Osteocyte (in vitro differentiated cells): Measurements from ENCODE around the gene CSDE1. TPM values are rescaled to one million over a fixed set of nuclear protein-coding genes. Genes with fewer than 3 reads are reported as not detected.
A peak's percentile ranks its signal among the peaks of the same experiment; 100 is the strongest.

ENCODE experiments used
- DNase-seq: peaks from one replicate; pipeline ENCODE4 v3.0.0; 2021; ENCODE audit warnings: mixed read lengths; ENCODE audit not compliant: unreplicated experiment; ENCODE audit errors: extremely low spot score
- H3K27ac Mint-ChIP-seq: one replicate; pipeline ENCODE4 v1.8.0; 2021; ENCODE audit warnings: mild to moderate bottlenecking, mixed read lengths; ENCODE audit not compliant: unreplicated experiment
- H3K27me3 Mint-ChIP-seq: one replicate; pipeline ENCODE4 v1.8.0; 2021; ENCODE audit warnings: mixed read lengths; ENCODE audit not compliant: unreplicated experiment
- H3K36me3 Mint-ChIP-seq: one replicate; pipeline ENCODE4 v1.8.0; 2021; ENCODE audit warnings: mixed read lengths; ENCODE audit not compliant: unreplicated experiment
- H3K4me1 Mint-ChIP-seq: one replicate; pipeline ENCODE4 v1.8.0; 2021; ENCODE audit warnings: mixed read lengths; ENCODE audit not compliant: unreplicated experiment
- H3K4me3 Mint-ChIP-seq: one replicate; pipeline ENCODE4 v1.8.0; 2021; ENCODE audit warnings: mild to moderate bottlenecking, moderate library complexity, mixed read lengths; ENCODE audit not compliant: unreplicated experiment
- H3K9me3 Mint-ChIP-seq: one replicate; pipeline ENCODE4 v1.8.0; 2021; ENCODE audit warnings: mixed read lengths; ENCODE audit not compliant: unreplicated experiment
- total RNA-seq: library from RNA; stranded (reverse); gene quantifications from 2 replicates; pipeline ENCODE4 v1.2.1, GENCODE V29; 2021
- TF ChIP-seq, protein P1 (sequence below): fragments of 200-600 bp; sonication (generic); IDR thresholded peaks from 2 replicates; pipeline ENCODE4 v1.5.0; 2021; ENCODE audit warnings: antibody characterized with exemption, mild to moderate bottlenecking, moderate library complexity

CSDE1 gene
- total RNA-seq, 1 donor from 2014 or later = 499 TPM

DNA sequence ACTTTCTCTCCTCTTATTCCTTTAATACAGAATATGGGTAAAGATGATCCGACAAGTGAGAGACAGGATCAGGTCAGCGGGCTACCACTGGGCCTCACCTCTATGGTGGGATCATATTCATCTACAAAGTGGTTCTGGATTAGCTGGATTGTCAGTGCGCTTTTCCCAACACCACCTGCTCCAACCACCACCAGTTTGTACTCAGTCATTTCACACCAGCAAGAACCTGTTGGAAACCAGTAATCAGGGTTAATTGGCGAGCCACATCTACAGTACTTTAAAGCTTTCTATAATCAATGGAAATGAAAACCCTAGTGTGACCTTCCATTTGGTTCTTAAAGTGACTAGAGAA is 41.9 kb downstream of the CSDE1 start:
- Mint-ChIP-seq H3K27ac (peak overlapping the region; percentile 97), H3K36me3 (peaks cover 46% of the 10 kb centered on the region), H3K4me1 (peaks cover 28% of the 10 kb centered on the region), H3K9me3 (no peaks in the 10 kb centered on the region), H3K4me3 (peak overlapping the region; percentile 89), H3K27me3 (no peaks in the 10 kb centered on the region)
- DNase-seq = no peak
- TF ChIP-seq, protein P1, sequence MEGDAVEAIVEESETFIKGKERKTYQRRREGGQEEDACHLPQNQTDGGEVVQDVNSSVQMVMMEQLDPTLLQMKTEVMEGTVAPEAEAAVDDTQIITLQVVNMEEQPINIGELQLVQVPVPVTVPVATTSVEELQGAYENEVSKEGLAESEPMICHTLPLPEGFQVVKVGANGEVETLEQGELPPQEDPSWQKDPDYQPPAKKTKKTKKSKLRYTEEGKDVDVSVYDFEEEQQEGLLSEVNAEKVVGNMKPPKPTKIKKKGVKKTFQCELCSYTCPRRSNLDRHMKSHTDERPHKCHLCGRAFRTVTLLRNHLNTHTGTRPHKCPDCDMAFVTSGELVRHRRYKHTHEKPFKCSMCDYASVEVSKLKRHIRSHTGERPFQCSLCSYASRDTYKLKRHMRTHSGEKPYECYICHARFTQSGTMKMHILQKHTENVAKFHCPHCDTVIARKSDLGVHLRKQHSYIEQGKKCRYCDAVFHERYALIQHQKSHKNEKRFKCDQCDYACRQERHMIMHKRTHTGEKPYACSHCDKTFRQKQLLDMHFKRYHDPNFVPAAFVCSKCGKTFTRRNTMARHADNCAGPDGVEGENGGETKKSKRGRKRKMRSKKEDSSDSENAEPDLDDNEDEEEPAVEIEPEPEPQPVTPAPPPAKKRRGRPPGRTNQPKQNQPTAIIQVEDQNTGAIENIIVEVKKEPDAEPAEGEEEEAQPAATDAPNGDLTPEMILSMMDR = no peak

DNA sequence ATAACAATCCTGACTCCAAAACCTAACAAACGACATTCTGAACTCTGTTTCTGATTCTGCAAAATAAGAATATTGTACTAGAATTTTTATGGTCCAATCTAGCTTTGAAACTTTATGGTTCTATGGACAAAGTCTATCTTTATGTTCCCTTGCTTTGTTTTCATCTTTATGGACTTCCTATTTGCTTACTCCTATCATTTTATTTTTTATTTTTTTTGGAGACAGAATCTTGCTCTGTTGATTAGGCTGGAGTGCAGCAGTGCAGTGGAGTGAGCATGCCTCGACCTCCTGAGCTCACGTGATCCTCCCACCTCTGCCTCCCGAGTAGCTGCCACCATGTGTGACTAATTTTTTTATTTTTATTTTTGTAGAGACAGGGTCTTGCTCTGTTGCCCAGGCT is 44.8 kb downstream of the CSDE1 start:
- peaks cover 28% of the 10 kb centered on the region for H3K4me1 Mint-ChIP-seq
- H3K36me3 Mint-ChIP-seq = peaks cover 39% of the 10 kb centered on the region
- no peaks in the 10 kb centered on the region for H3K27me3 Mint-ChIP-seq
- TF ChIP-seq, protein P1 = no peak
- no peak overlapping the region for H3K27ac Mint-ChIP-seq
- no peak overlapping the region for H3K4me3 Mint-ChIP-seq
- H3K9me3 Mint-ChIP-seq = no peaks in the 10 kb centered on the region
- no peak for DNase-seq

DNA sequence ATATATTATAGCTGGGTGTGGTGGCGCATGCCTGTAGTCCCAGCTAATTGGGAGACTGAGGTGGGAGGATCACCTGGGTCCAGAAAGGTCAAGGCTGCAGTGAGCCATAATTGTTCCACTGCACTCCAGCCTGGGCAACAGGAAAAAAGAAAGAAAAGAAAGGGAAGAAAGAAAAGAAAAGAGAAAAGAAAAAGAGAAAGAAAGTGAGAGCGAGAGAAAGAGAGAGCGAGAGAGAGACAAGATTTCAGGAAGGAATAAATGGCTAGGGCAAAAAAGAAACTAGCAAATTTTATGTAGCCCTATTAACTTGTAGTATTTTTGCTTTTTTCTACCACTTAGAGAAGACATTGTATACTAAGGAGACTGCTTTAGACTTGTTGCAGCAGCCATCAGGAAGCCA is 47.4 kb downstream of the CSDE1 start:
- Mint-ChIP-seq H3K27me3 (no peaks in the 10 kb centered on the region), H3K9me3 (no peaks in the 10 kb centered on the region), H3K27ac (no peak overlapping the region), H3K36me3 (peaks cover 62% of the 10 kb centered on the region), H3K4me1 (peaks cover 14% of the 10 kb centered on the region), H3K4me3 (no peak overlapping the region)
- TF ChIP-seq, protein P1 = no peak
- DNase-seq = no peak

DNA sequence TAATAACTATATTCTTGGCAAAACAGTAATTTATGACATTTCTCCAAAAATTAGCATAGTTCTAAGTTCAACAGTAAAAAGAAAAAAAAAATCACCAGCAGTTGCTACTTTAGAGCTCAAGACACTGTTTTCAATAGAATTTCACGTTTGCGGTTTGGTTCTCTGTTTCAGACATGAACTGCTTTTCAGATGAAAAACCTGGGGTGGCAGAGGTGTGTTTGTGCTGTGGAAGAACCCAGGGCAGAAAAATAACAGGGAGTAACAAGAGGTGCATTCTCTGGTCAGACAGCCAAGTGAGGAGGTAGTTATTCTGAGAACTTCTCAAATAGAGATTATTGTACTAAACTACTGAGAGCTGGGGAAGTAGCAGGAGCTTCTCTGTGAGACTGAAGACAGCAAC is 50.2 kb downstream of the CSDE1 start:
- no peak overlapping the region for H3K4me3 Mint-ChIP-seq
- TF ChIP-seq, protein P1 = no peak
- H3K27ac Mint-ChIP-seq = no peak overlapping the region
- peaks cover 58% of the 10 kb centered on the region for H3K36me3 Mint-ChIP-seq
- H3K27me3 Mint-ChIP-seq = no peaks in the 10 kb centered on the region
- no peak for DNase-seq
- H3K4me1 Mint-ChIP-seq = no peaks in the 10 kb centered on the region
- H3K9me3 Mint-ChIP-seq = no peaks in the 10 kb centered on the region

DNA sequence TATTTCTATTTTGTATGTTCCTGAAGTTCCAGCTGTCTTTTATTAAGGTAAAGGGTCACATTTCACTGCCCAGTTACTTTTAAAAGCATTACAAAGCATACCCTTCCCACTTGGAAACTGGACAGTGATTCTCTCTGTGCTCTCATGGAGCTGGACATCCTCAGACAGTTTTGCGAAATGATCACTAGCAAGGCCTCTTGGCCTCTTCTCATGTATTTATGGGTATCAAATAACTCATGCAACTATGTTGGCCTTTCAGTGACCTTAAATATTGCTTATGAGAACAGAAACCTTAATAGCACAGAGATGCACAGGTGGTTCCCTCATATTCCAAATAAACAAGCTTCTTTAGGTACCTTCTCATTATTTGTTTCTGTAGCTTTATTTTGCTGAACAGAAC is 54.5 kb downstream of the CSDE1 start:
- peaks cover 34% of the 10 kb centered on the region for H3K36me3 Mint-ChIP-seq

More for the DNA sequence above, 54.5 kb downstream of the CSDE1 start:
- H3K4me1 Mint-ChIP-seq = peaks cover 2% of the 10 kb centered on the region
- H3K4me3 Mint-ChIP-seq = no peak overlapping the region
- H3K9me3 Mint-ChIP-seq = no peaks in the 10 kb centered on the region
- H3K27ac Mint-ChIP-seq = no peak overlapping the region
- no peak for DNase-seq
- TF ChIP-seq, protein P1 = no peak
- peaks cover 4% of the 10 kb centered on the region for H3K27me3 Mint-ChIP-seq
